GM12875 (cell line): ENCODE measurements around the gene ARFRP1.

ENCODE experiments used
- H3K4me3 ChIP-seq: one replicate; pipeline ENCODE4 v1.5.1; 2011; ENCODE audit warnings: low read depth, low read length, control low read depth
- CTCF ChIP-seq: IDR thresholded peaks from 2 replicates; pipeline ENCODE4 v1.5.1; 2011; ENCODE audit warnings: low read depth, mild to moderate bottlenecking, control low read depth, inconsistent platforms, low read length, moderate library complexity, borderline replicate concordance; ENCODE audit not compliant: insufficient read depth

Gene ARFRP1

GRCh38 chr20:63686492-63687321 lies 21.1 kb downstream of the ARFRP1 start:
- no peak for TF ChIP-seq CTCF
- no peak overlapping the region for H3K4me3 ChIP-seq

DNA sequence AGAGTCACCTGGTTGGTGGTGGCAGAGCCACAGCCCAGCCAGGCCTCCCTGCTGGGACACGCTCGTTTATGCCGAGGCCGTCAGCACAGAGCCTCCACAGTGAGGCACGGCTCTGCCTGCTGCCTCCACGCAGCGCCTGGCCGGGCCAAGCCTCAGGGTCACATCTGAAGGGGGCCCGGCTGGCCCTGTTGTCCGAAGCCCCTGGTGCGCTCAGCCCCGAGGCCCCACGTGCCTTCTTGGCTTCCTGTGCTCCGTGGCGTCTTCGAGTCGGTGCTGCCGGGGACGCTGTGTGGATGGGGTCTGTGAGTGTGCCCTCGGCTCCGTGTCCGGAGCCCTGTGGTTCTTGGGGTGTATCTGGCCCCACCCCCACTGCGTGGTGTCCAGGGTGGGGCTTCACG lies 21.7 kb downstream of the ARFRP1 start:
- TF ChIP-seq CTCF = no peak
- no peak overlapping the region for H3K4me3 ChIP-seq

DNA sequence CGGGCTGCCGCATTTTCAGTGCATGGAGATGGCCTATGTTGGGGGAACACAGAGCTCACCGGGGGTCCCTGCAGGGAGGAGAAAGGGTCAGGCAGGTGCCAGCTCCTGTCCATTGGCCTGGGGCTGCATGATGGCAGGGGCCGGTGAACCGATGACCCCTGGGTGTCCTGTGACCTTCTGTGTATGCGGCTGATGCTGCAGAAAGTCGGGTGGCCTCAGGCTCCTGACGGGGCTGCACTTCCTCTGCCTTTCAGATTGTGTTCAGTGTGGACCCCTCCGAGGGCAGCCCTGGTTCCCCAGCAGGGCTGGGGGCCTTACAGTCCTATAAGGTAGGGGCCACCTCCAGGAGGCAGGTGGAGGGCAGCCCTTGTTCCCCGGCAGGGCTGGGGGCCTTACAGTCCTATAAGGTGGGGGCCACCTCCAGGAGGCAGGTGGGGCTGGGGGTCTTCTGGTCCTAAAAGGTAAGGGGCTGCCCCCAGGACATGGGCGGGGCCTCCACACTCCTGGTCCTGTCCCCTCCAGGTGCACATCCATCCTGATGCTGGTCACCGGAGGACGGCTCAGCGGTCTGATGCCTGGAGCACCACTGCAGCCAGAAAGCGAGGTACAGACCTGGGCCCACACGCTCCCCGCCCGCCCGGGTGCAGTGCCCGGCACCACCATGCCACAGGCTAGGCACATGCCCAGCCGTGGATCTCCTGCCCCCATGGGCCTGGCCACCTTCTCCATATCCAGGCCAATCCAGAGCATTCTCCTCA lies 22.3 kb downstream of the ARFRP1 start:
- H3K4me3 ChIP-seq = no peak overlapping the region
- no peak for TF ChIP-seq CTCF

DNA sequence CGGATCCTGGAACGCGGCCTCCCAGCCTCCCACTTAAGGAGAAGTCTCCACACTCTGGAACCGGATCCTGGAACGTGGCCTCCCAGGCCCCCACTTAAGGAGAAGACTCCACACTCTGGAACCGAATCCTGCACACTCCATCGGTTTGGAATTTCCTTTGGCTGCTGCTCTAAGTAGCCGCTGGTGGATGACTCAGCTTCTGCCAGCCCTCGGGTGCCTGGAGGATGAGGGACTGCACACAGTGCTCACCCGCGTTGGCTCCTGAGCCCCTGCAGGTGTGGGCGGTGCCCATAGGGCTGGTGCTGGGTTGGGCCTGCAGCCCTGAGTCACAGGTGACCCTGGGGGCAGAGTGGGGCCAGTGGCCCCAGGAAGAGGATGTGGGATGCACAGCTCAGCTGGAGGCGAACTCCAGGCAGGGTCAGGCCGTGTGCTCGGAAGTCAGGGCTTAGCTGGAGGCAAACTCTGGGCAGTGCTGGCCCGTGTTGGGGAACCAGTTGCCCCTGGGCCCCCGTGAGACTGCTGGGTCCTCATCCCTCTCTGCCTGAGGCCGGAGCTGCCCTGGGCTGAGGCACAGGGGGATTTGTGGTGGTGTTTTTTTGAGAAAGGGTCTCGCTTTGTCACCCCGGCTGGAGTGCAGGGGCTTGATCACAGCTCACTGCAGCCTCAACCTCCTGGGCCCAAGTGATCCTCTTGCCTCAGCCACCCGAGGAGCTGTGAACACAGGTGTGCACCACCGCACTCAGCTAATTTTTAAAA lies 25.2 kb downstream of the ARFRP1 start:
- TF ChIP-seq CTCF = no peak

GRCh38 chr20:63681609-63682142 lies 26.1 kb downstream of the ARFRP1 start:
- H3K4me3 ChIP-seq = no peak overlapping the region
- TF ChIP-seq CTCF = no peak

More for the DNA sequence above, 25.2 kb downstream of the ARFRP1 start:
- H3K4me3 ChIP-seq = no peak overlapping the region

DNA sequence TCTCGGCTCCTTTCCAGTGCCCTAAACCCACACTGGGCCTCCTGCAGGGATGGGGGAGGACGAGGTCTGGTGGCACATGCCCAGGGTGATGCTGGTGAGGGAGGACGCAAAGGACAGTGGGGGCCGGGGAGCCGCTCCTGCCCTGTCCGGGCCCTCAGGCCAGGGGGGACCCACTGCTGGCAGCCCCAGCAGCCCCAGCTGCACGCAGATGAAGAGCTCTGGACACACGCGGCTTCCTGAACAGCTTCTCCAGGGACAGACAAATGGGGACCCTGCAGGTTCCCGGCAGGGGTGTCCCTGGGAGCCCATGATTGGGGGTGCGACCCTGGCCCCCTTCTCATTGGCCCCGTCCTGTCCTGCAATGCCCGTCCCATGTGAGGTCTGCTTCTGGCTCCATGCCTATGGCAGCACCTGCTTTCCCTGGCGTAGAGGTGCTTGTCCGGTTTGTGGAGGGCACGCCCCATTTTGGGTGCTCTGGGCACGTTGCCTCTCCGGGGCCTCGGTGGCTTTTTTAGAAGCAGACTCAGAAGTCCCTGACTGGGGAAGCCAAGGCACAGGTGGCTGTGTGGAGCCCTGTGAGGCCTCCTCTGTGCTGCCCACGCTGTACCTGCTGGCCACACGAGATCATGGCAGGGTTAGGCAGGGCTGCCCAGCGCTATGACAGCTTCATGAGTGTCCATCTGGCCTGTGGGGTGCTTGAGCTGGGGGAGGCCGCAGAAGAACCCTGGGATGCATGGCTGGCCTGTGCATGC lies 26.7 kb downstream of the ARFRP1 start:
- TF ChIP-seq CTCF = no peak
- no peak overlapping the region for H3K4me3 ChIP-seq
